Stimulated activated memory B cell treated with anti-CD40 and anti-IgM and Interleukin-4, amounts not matched to agents 10 μg/mL and 1 μg/mL and 100 μg/mL, for 72 hours (primary cell): ENCODE data around the gene TMPRSS9.

Experiments used
- ATAC-seq: fragments of 150-1000 bp; cut with Tn5 transposase; 2 replicates; pipeline ENCODE4 v1.10.0; 2021
- H3K27ac Mint-ChIP-seq: one replicate; pipeline ENCODE4 v1.8.0; 2022; ENCODE audit warnings: mild to moderate bottlenecking, mixed read lengths
- H3K27me3 Mint-ChIP-seq: one replicate; pipeline ENCODE4 v1.8.0; 2022; ENCODE audit warnings: mixed read lengths
- H3K36me3 Mint-ChIP-seq: one replicate; pipeline ENCODE4 v1.8.0; 2022; ENCODE audit warnings: mixed read lengths
- H3K4me1 Mint-ChIP-seq: one replicate; pipeline ENCODE4 v1.8.0; 2022; ENCODE audit warnings: mixed read lengths
- H3K4me3 Mint-ChIP-seq: one replicate; pipeline ENCODE4 v1.8.0; 2022; ENCODE audit warnings: mild to moderate bottlenecking, moderate library complexity, mixed read lengths
- H3K9me3 Mint-ChIP-seq: one replicate; pipeline ENCODE4 v1.8.0; 2022; ENCODE audit warnings: mixed read lengths

Gene TMPRSS9

DNA sequence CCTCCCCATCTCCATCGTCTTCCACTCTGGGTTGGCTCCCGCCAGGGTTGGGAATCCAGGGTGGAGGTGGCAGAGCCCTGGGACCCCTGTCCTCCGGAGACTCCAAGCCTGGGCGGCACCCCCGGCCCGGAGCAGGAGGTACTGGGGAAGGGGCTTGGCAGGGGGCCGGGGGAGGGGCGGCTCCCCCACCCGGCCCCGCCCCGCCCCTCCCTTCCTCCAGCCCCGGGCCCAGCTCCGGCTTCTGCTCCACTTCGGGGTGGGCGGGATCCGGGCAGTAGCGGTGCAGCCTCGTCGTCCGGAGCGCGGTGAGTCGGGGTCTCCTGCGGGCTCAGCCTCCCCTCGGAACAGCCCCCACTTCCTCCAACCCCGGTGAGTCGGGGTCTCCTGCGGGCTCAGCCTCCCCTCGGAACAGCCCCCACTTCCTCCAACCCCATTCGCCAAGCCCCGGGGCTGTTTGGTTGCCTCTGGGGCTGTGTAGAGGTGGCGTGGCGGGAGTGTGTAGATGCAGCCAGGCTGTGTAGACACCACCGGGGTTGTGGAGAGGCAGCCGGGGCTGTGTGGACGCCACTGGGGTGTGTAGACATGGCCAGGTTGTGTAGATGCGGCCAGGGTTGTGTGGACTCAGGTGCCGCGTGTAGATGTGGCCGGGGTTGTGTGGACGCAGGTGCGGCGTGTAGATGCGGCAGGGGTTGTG is at the start of gene TMPRSS9:
TSS of gene TMPRSS9 (plus strand) at position 274 of the 694 bp plus-strand sequence. CDS start 29,521 bp downstream, outside the sequence.
- H3K27ac Mint-ChIP-seq = no peak within 1 kb of the TSS
- peaks cover 8% of the 10 kb centered on the region for H3K36me3 Mint-ChIP-seq
- ATAC-seq = peak; percentile 49
- peaks cover 14% of the 10 kb centered on the region for H3K27me3 Mint-ChIP-seq
- peaks cover 6% of the 10 kb centered on the region for H3K4me1 Mint-ChIP-seq
- peaks cover 11% of the 10 kb centered on the region for H3K9me3 Mint-ChIP-seq
- no peak within 1 kb of the TSS for H3K4me3 Mint-ChIP-seq

DNA sequence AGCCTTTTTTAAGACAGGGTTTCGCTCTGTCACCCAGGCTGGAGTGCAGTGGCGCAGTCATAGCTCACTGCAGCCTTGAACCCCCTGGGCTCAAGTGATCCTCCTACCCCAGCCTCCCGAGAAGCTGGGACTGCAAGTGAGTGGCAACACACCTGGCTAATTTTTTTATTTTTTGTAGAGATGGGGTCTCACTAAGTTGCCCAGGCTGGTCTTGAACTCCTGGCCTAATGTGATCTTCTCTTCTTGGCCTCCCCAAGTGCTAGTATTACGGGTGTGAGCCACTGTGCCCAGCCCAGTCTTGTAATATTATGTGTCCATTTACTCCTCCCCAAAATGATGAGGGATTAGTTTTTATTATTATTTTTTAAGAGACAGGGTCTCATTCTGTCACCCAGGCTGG is 49.0 kb upstream of the TMPRSS9 start:
- peaks cover 41% of the 10 kb centered on the region for H3K27me3 Mint-ChIP-seq
- H3K4me1 Mint-ChIP-seq = peaks cover 36% of the 10 kb centered on the region
- no peaks in the 10 kb centered on the region for H3K9me3 Mint-ChIP-seq
- H3K27ac Mint-ChIP-seq = no peak overlapping the region
- H3K36me3 Mint-ChIP-seq = no peaks in the 10 kb centered on the region
- no peak for ATAC-seq
- no peak overlapping the region for H3K4me3 Mint-ChIP-seq

DNA sequence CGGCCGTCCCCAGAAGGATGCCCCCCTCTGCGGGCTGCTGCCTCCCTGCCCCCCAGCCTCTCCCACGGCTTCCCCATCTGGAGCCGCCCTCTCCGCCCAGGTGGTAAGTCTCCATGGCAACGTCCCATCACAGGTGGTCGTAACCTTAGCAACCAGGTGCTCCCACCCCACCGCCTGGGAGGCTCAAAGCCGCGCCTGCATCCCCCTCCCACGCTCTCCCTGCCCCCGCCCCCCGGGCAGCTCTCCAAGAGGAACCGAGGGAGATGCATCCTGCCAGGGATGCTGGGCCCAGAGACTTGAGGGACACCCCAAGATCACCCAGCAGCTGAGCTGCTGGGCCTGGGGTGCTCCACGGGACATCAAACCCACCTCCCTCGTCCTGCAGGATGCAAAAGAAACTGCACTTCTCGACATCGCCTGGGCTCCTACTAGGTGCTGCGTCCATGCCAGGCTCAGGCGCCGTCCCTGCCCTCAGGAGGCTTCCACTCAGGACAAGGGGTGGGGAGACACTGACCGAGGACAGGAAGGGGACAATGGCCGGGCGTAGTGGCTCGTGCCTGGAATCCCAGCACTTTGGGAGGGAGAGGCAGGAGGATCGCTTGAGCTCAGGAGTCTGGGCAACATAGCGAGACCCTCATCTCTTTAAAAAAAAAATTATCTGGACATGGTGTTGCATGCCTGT is 47.1 kb upstream of the TMPRSS9 start:
- peak overlapping the region; percentile 48 for H3K27ac Mint-ChIP-seq
- ATAC-seq = no peak
- no peak overlapping the region for H3K4me3 Mint-ChIP-seq
- peaks cover 29% of the 10 kb centered on the region for H3K27me3 Mint-ChIP-seq
- no peaks in the 10 kb centered on the region for H3K9me3 Mint-ChIP-seq
- H3K4me1 Mint-ChIP-seq = peaks cover 44% of the 10 kb centered on the region
- no peaks in the 10 kb centered on the region for H3K36me3 Mint-ChIP-seq

DNA sequence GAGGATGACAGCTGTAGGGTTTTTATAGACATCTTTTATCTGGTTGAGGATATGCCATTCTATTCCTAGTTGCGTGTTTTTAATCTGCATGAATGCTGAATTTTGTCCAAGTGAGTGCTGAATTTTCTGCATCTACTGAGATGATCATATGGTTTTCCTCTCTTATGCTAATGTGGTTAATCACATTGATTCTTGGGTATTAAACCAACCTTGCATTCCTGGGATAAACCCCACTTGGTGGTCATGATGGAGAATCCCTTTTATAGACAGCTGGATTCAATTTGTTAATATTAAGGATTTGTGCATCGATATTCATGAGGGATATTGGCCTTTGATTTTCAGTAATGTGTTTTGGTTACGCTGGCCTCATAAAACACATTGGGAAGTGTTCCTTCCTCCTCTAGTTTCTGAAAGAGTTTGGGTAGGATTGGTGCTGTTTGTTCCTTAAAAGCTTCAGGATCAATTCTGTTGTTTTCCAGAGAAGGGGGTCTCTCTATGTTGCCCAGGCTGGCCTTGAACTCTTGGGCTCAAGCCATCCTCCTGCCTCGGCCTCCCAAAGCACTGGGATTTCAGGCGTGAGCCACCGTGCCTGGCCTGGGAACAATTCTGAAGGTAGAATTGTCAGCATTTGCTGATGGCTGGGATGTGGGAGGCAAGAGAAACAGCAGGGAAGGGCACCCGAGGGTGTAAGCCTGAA is 44.8 kb upstream of the TMPRSS9 start:
- no peak for ATAC-seq
- H3K4me3 Mint-ChIP-seq = peak overlapping the region; percentile 57
- H3K4me1 Mint-ChIP-seq = peaks cover 54% of the 10 kb centered on the region

DNA sequence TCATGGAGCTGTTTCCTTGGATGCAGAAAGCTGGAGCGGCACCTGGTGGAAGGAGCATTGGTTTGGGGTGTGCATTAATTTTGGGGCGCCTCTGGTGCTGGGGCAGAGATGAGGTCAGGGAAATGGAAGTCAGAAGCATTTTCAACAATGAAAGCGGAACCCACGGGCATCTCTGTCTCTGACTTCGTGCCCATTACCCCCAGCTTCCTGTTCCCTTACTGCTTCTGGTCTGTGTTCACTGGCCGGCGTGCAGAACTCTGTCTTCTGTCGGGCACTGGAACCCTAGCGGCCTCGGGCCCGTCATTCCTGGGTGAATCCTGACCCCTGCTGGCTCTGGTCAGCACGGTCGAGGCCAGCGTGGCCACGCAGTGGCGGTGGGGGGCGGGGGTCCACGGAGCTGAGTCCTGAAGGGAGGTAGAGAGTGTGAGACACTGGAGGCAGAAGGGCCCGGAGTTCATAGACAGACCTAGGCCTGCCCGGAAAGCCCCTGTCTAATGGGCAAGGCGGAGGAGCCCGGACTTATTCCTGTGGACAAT is 44.2 kb upstream of the TMPRSS9 start:
- H3K27me3 Mint-ChIP-seq = peaks cover 1% of the 10 kb centered on the region
- no peaks in the 10 kb centered on the region for H3K9me3 Mint-ChIP-seq
- H3K4me1 Mint-ChIP-seq = peaks cover 54% of the 10 kb centered on the region
- H3K4me3 Mint-ChIP-seq = peak overlapping the region; percentile 57
- H3K36me3 Mint-ChIP-seq = no peaks in the 10 kb centered on the region
- H3K27ac Mint-ChIP-seq = peak overlapping the region; percentile 88
- peak; percentile 89 for ATAC-seq

More for the DNA sequence above, 44.8 kb upstream of the TMPRSS9 start:
- Mint-ChIP-seq H3K27ac (peak overlapping the region; percentile 88), H3K9me3 (no peaks in the 10 kb centered on the region), H3K27me3 (peaks cover 7% of the 10 kb centered on the region), H3K36me3 (no peaks in the 10 kb centered on the region)

DNA sequence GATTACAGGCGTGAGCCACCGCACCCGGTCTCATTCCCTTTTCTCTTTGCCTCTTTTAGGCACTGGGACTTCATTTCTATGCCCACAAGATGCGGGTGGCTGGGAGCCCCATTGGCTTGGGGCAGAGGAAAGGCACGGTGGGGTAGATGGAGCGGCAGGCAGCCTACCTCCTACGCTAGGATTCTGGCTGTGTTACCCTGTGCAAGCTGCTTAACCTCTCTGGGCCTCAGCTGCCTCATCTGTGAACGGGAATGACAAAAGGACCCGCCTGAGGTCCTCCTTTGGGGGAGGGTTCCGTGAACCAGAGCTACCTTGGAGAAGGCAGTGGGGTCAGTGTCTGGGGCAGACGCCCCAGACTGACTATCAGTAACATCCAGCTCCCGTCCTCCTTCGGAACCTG is 42.8 kb upstream of the TMPRSS9 start:
- ATAC-seq = no peak
- Mint-ChIP-seq H3K36me3 (no peaks in the 10 kb centered on the region), H3K27ac (peak overlapping the region; percentile 88), H3K9me3 (no peaks in the 10 kb centered on the region), H3K4me1 (peaks cover 54% of the 10 kb centered on the region), H3K27me3 (no peaks in the 10 kb centered on the region), H3K4me3 (no peak overlapping the region)

DNA sequence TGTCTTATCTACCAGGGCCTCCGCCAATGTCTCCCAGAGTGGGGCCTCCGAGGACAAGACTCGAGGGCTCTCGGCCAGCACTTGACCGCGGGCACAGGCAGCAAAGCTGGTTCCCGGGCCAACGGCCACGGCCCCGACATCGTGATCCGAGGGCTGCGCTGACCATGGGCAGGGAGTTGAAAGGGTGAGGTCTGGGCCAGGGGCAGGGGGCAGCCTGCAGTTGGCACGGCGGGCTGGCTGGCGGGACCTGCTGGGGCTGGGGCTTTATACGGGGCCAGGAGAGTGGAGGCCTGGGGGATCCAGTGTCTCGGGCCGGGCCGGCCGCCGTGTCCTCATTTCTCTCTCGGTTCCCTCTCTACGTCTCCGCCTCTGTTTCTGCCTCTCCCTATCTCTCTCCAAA is 42.3 kb upstream of the TMPRSS9 start:
- Mint-ChIP-seq H3K4me1 (peaks cover 55% of the 10 kb centered on the region), H3K4me3 (no peak overlapping the region), H3K27ac (peak overlapping the region; percentile 88), H3K27me3 (no peaks in the 10 kb centered on the region), H3K36me3 (peaks cover 2% of the 10 kb centered on the region), H3K9me3 (no peaks in the 10 kb centered on the region)
- no peak for ATAC-seq

DNA sequence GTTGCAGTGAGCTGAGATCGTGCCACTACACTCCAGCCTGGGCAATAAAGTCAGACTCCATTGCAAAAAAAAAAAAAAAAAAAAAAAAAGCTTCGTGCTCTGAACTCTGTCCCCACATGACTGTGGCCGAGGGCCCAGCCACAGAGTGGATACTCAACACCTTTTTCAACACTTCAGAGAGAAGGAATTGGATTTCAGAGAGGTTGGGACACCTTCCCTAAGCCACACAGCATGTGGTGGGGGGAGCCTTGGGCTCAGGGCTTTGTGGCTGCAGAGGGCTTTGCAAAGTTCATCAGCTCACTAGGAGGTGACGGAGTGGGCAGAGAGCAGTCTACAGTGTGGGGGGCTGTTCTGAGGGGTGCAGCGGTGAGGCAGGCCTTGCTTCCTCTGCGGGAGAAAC is 41.1 kb upstream of the TMPRSS9 start:
- Mint-ChIP-seq H3K27me3 (no peaks in the 10 kb centered on the region), H3K9me3 (no peaks in the 10 kb centered on the region), H3K27ac (peak overlapping the region; percentile 88), H3K36me3 (peaks cover 10% of the 10 kb centered on the region), H3K4me3 (no peak overlapping the region), H3K4me1 (peaks cover 59% of the 10 kb centered on the region)
- no peak for ATAC-seq

DNA sequence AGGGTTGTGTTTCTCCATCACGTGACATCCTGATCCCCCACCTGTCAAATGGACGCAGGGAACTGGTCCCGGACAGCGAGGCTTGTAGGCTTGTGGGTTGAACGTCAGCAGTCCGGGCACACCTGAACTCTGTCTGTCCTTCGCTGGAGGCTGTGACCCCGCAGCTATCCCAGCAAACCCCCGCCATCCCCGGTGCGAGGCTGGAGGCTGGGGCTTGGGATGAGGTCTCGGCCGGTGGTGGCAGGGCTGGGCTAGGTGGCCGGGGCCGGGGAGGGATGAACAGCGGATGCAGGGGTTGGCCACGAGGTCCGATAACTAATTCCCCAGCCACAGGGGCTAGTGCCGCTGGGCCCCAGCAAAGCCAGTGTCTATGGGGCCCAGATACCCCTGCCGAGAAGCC is 40.5 kb upstream of the TMPRSS9 start:
- Mint-ChIP-seq H3K27me3 (no peaks in the 10 kb centered on the region), H3K4me1 (peaks cover 65% of the 10 kb centered on the region), H3K36me3 (peaks cover 16% of the 10 kb centered on the region), H3K9me3 (no peaks in the 10 kb centered on the region), H3K27ac (peak overlapping the region; percentile 88), H3K4me3 (no peak overlapping the region)
- ATAC-seq = no peak

DNA sequence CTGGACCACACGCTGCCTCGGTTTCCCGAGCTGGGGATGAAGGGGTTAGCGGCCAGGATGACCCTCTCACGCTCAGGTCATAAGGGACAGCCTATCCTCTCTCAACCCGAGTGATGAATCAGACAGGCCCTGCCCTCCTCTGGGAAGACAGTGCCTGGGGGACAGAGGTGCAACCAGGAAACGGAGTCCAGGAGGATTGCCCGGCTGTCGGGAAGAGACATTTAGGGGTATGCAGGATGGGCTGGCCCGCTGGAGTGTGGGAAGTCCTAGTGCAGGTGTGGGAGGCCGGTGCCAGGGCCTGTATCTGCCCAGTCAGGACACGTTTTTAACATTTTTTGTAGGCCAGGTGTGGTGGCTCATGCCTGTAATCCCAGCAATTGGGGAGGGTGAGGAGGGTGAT is 40.0 kb upstream of the TMPRSS9 start:
- Mint-ChIP-seq H3K36me3 (peaks cover 19% of the 10 kb centered on the region), H3K27me3 (no peaks in the 10 kb centered on the region), H3K27ac (no peak overlapping the region), H3K4me1 (peaks cover 70% of the 10 kb centered on the region), H3K4me3 (no peak overlapping the region), H3K9me3 (no peaks in the 10 kb centered on the region)
- no peak for ATAC-seq

DNA sequence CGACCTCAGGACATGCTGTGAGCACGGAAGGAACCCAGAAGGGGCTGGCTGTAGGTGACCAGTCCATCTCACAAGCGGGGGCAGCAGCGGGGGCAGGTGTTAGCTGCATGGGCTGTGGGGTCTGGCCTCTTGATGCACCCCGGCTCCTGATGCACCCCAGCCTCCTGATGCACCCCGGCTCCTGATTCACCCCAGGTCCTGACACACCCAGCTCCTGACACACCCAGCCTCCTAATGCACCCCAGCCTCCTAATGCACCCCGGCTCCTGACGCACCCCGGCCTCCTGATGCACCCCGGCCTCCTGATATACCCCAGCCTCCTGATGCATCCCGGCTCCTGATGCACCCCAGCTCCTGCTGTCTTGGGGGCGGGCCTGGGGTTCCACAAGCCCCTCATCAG is 39.1 kb upstream of the TMPRSS9 start:
- Mint-ChIP-seq H3K36me3 (peaks cover 25% of the 10 kb centered on the region), H3K4me1 (peaks cover 72% of the 10 kb centered on the region), H3K27me3 (no peaks in the 10 kb centered on the region), H3K4me3 (no peak overlapping the region), H3K27ac (no peak overlapping the region), H3K9me3 (no peaks in the 10 kb centered on the region)
- ATAC-seq = no peak

DNA sequence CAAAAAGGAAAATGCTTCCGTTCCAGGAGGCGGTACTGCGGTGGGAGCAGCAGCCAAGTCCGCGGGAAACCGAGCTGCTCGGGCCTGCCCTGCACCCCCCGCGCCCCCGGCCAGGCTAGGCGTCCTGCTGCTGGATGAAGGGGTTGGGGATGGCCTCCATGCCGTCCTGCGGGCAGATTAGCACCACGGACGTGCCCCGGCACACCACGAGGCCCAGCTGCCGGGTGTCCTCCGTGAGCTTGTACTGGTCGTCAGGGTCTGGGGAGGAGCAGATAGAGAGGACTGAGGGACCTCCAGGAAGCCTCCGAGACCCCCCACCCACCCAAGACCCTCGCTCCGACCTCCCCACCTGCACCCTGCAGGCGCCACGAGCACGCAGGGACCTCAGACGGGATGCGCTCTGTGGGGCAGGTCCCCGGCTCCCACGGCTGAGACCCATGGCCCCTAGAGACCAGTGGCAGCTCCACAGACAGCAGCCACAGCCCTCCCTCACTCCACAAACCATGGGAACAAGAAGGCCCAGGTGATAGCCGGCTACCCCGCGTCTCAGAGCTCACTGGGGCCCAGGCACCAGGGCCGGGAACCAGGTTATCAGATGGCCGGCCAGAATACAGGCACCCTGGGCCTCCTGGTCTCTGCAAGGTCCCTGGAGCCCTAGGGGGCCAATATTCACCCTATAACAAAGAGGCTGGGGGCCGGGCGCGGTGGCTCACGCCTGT is 38.3 kb upstream of the TMPRSS9 start:
- no peak overlapping the region for H3K4me3 Mint-ChIP-seq
- no peaks in the 10 kb centered on the region for H3K9me3 Mint-ChIP-seq
- no peak overlapping the region for H3K27ac Mint-ChIP-seq
- peaks cover 72% of the 10 kb centered on the region for H3K4me1 Mint-ChIP-seq
- peaks cover 29% of the 10 kb centered on the region for H3K36me3 Mint-ChIP-seq
- H3K27me3 Mint-ChIP-seq = no peaks in the 10 kb centered on the region
- no peak for ATAC-seq

DNA sequence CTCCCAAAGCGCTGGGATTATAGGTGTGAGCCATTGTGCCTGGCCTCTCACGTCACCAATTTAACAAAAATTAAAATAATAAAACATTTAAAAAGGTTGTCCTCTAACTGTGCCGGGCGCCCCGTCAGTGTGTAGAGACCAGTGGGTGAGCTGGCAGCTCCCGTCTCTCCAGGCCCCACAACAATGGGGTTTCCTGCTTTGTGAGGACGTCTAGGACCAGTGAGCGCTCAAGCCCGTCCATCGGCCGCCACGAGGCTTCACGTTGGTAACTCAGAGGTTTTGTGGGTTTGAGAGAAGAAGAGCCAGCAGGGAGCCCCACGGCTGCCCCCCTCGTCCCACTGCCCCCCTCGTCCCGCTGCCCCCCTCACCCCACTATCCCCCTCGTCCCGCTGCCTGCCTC is 36.4 kb upstream of the TMPRSS9 start:
- Mint-ChIP-seq H3K27me3 (no peaks in the 10 kb centered on the region), H3K36me3 (peaks cover 29% of the 10 kb centered on the region), H3K4me3 (peak overlapping the region; percentile 71), H3K4me1 (peaks cover 63% of the 10 kb centered on the region), H3K27ac (peak overlapping the region; percentile 89), H3K9me3 (no peaks in the 10 kb centered on the region)
- no peak for ATAC-seq

DNA sequence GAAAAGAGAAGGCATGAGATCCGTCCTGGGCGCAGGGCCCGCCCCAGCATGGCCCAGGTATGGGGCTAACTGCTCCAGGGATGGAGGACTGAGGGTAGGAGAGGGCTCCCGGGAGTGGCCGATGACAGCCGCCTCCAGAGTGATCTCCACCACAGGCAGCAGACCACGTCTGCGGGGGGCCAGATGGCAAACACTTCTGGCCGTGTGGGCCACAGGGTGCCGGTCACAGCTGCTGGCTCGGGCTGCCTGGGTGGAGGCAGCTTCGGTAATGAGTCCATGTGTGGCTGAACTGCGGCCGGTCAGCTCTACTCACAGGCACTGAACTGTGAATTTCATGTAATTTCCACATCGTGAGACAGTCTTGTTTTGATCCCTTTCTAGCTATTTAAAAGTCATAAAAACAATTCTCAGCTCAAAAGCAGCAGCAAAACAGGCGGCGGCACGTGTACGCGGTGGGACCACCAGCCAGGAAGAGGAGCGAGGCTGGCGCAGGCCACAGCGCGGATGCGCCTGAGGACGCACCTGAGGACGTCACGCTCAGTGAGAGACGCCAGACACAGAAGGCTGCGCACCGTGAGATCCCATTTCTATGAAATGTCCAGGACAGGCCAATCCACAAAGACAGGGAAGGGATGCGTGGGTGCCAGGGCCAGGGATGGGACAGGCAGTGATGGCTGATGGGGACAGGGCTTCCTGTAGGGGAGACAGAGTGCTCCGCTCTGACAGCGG is 35.7 kb upstream of the TMPRSS9 start:
- peak; percentile 45 for ATAC-seq
- Mint-ChIP-seq H3K27ac (peak overlapping the region; percentile 89), H3K4me3 (peak overlapping the region; percentile 71)

More for the DNA sequence above, 35.7 kb upstream of the TMPRSS9 start:
- Mint-ChIP-seq H3K9me3 (no peaks in the 10 kb centered on the region), H3K36me3 (peaks cover 29% of the 10 kb centered on the region), H3K27me3 (no peaks in the 10 kb centered on the region), H3K4me1 (peaks cover 62% of the 10 kb centered on the region)
